ENCODE measurements around the gene RASGEF1B. TPM values are rescaled to one million over a fixed set of nuclear protein-coding genes. Genes with fewer than 3 reads are reported as not detected.

RASGEF1B gene
- total and polyA plus RNA-seq, 2 experiments from 2014 or later, result 2.9 to 4.6 TPM

DNA sequence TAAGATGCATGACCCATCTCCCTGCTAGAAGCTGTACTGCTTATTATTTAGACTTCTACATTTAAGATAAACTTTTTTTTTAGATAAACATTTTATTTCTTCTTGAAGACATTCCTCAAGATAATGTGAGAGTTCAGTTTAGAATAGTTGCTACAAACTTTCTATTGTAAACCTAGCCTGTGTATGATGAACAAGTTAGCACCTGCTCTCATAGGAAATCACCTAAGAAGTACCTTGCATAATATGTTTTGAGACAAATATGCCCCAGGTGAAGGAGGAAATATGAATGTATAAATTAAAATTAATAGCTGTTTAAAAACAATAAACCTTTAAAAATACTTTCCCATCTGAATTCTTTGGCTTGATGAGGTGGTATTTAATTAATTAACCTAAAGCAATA, 35.6 kb downstream of the RASGEF1B start:
- H3K9me3 ChIP-seq (ENCODE audit: low read depth), result no peaks in the 10 kb centered on the region
- no peak for DNase-seq (ENCODE audit: low read depth in 1 of 2, low spot score in 1 of 2)
- no peak overlapping the region for H3K27ac ChIP-seq
- no peak for TF ChIP-seq CTCF (IDR thresholded peaks at IDR 0.05; ENCODE audit: low read depth, low read length)
- H3K36me3 ChIP-seq, result peaks cover 6% of the 10 kb centered on the region
- H3K4me3 ChIP-seq, result no peak overlapping the region
- no peaks in the 10 kb centered on the region for H3K4me1 ChIP-seq (ENCODE audit: low read depth)
- no peaks in the 10 kb centered on the region for H3K27me3 ChIP-seq

DNA sequence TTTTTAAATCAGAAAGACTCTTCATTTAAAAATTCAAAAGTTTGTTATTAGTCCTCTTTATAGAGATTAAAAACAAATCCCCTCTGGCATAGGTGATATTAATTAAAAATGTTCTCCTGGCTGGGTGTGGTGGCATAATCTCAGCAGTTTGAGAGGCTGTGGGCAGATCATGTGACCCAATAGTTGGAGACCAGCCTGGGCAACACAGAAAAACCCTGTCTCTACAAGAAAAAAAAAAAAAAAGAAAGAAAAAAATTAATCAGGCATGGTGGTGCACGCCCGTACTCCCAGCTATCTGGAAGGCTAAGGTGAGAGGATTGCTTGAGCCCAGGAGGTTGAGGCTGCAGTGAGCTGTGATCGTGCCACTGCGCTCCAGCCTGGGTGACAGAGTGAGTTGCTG, 38.9 kb downstream of the RASGEF1B start:
- peaks cover 6% of the 10 kb centered on the region for H3K36me3 ChIP-seq
- no peaks in the 10 kb centered on the region for H3K9me3 ChIP-seq (ENCODE audit: low read depth)

GRCh38 chr4:81431971-81432370, 39.7 kb downstream of the RASGEF1B start:
- H3K9me3 ChIP-seq (ENCODE audit: low read depth), result no peaks in the 10 kb centered on the region
- TF ChIP-seq CTCF (IDR thresholded peaks at IDR 0.05; ENCODE audit: low read depth, low read length), result no peak
- H3K4me3 ChIP-seq, result no peak overlapping the region
- H3K4me1 ChIP-seq (ENCODE audit: low read depth), result no peaks in the 10 kb centered on the region
- no peaks in the 10 kb centered on the region for H3K27me3 ChIP-seq
- DNase-seq (ENCODE audit: low read depth in 1 of 2, low spot score in 1 of 2), result no peak
- no peak overlapping the region for H3K27ac ChIP-seq
- H3K36me3 ChIP-seq, result peaks cover 6% of the 10 kb centered on the region

More for the DNA sequence above, 38.9 kb downstream of the RASGEF1B start:
- TF ChIP-seq CTCF (IDR thresholded peaks at IDR 0.05; ENCODE audit: low read depth, low read length), result no peak
- DNase-seq (ENCODE audit: low read depth in 1 of 2, low spot score in 1 of 2), result no peak
- H3K27ac ChIP-seq, result no peak overlapping the region
- H3K4me1 ChIP-seq (ENCODE audit: low read depth), result no peaks in the 10 kb centered on the region
- H3K27me3 ChIP-seq, result no peaks in the 10 kb centered on the region
- H3K4me3 ChIP-seq, result no peak overlapping the region

GRCh38 chr4:81429607-81430006, 42.1 kb downstream of the RASGEF1B start:
- Histone ChIP-seq H3K27ac (no peak overlapping the region), H3K4me3 (no peak overlapping the region), H3K9me3 (ENCODE audit: low read depth) (no peaks in the 10 kb centered on the region), H3K4me1 (ENCODE audit: low read depth) (no peaks in the 10 kb centered on the region), H3K36me3 (peaks cover 6% of the 10 kb centered on the region), H3K27me3 (no peaks in the 10 kb centered on the region)
- no peak for DNase-seq (ENCODE audit: low read depth in 1 of 2, low spot score in 1 of 2)
- TF ChIP-seq CTCF (IDR thresholded peaks at IDR 0.05; ENCODE audit: low read depth, low read length), result no peak

- H3K27ac ChIP-seq, result no peak overlapping the region
- peaks cover 6% of the 10 kb centered on the region for H3K36me3 ChIP-seq
- H3K4me1 ChIP-seq (ENCODE audit: low read depth), result no peaks in the 10 kb centered on the region
- no peak for DNase-seq (ENCODE audit: low read depth in 1 of 2, low spot score in 1 of 2)
- H3K9me3 ChIP-seq (ENCODE audit: low read depth), result no peaks in the 10 kb centered on the region
- H3K4me3 ChIP-seq, result no peak overlapping the region
- no peak for TF ChIP-seq CTCF (IDR thresholded peaks at IDR 0.05; ENCODE audit: low read depth, low read length)
- H3K27me3 ChIP-seq, result no peaks in the 10 kb centered on the region
These were observed 42.7 kb downstream of the RASGEF1B start for GRCh38 chr4:81429031-81429430.

DNA sequence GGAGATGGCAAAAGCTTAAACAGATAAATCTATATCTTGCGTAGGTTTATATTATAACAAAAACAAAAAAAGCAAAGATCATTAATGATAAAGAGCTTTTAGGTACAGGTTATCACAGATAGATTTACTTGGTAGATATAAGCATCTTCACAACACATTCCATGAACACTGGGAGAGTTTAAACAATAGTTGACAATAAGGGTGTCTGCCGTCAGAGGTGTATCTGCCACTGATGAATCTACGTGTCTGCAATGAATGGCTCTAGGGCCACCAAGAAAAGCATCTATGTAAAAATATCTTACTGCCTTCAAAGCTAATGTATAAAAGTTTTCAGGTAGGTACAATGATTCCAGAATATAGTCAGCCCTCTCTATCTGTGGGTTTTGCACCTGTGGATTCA, 43.7 kb downstream of the RASGEF1B start:
- Histone ChIP-seq H3K36me3 (peaks cover 6% of the 10 kb centered on the region), H3K9me3 (ENCODE audit: low read depth) (no peaks in the 10 kb centered on the region), H3K27me3 (no peaks in the 10 kb centered on the region), H3K4me3 (no peak overlapping the region), H3K27ac (no peak overlapping the region), H3K4me1 (ENCODE audit: low read depth) (no peaks in the 10 kb centered on the region)
- DNase-seq (ENCODE audit: low read depth in 1 of 2, low spot score in 1 of 2), result no peak
- TF ChIP-seq CTCF (IDR thresholded peaks at IDR 0.05; ENCODE audit: low read depth, low read length), result no peak

All from cardiac muscle cell (in vitro differentiated cells and primary cell).